ELF-1 (cell line): ENCODE measurements around the gene MRPL28.
"Not testable (repeated sequence)": the region's sequence is repeated elsewhere in the genome, so short reads cannot be mapped to it uniquely, and the experiment has no call there.

Experiments used
- DNase-seq: peaks from one replicate; pipeline ENCODE4 v3.0.0-alpha.2; 2016; ENCODE audit warnings: low read depth, low spot score

Gene MRPL28

DNA sequence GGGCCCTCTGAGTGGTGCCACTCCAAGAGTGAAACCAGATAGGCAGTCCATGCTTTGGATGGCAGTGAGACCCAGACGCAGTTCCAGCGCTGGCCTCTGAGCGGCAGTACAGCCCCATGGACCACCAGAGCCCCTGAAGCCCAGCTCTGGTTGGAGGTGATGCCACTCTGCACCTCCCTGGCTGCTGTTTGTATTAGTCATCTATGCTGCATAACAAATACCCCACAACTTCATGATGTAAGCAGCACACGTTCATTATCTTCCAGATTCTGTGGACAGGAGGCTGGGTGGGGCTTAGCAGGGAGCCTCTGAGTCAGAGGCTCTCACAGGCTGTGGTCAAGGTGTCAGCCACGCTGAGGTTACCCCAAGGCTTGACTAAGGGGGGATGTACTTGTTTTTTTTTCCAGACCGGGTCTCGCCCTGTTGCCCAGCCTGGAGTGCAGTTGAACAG, 21.6 kb upstream of the MRPL28 start:
- DNase-seq, result peak; percentile 93

DNA sequence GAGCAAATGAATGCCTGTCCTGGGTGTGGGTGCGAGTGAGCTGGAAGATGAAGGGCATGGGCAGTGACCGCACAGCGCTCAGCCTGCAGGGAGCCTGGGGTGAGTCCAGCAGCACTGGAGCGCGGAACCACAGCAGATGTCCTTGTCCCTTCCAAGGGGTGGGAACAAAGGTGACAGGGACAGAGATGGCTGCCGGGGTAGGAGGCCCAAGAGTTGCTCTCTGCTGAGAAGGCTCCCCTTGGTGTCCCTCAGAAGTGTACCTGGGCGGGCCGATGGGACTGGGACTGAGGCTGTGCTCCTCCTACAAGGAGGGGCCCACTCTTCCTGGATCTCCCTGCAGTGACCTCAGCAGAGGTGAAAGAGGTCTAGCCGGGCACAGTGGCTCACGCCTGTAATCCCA, 19.0 kb upstream of the MRPL28 start:
- no peak for DNase-seq

DNA sequence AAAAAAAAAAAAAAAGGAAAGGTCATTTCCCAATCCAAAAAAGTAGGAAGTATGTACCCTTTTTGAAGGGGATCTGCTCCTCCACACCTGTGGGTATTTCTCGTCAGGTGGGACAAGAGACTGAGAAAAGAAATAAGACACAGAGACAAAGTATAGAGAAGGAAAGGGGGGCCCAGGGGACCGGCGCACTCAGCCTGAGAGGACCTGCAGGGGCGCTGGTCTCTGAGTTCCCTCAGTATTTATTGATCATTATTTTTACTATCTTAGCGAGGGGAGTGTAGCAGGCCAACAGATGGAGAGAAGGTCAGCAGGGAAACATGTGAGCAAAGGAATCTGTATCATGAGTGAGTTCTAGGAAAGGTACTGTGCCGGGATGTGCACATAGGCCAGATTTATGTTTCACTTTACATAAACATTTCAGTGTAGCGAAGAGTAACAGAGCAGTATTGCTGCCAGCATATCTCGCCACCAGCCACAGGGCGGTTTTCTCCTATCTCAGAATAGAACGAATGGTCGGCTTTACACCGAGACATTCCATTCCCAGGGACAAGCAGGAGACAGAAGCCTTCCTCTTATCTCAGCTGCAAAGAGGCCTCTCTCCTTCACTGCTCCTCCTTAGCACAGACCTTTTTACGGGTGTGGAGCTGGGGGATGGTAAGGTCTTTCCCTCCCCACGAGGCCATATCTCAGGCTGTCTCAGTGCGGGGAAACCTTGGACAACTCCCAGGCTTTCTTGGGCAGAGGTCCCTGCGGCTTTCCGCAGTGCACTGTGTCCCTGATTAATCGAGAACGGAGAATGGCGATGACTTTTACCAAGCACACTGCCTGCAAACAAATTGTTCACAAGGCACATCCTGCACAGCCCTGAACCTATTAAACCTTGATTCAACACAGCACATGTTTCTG, 17.7 kb upstream of the MRPL28 start:
- DNase-seq, result peak; percentile 61

DNA sequence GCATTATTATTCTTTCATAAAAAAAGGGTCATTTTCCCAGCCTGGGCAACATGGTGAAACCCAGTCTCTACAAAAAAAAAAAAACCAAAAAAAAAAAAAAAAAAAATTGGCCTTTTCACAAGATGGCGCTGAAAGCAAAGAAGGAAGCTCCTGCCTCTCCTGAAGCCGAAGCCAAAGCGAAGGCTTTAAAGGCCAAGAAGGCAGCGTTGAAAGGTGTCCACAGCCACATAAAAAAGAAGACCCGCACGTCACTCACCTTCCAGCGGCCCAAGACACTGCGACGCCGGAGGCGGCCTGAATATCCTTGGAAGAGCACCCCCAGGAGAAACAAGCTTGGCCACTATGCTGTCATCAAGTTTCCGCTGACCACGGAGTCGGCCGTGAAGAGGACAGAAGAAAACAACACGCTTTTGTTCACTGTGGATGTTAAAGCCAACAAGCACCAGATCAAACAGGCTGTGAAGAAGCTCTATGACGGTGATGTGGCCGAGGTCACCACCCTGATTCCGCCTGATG, 16.4 kb upstream of the MRPL28 start:
- peak; percentile 67 for DNase-seq

DNA sequence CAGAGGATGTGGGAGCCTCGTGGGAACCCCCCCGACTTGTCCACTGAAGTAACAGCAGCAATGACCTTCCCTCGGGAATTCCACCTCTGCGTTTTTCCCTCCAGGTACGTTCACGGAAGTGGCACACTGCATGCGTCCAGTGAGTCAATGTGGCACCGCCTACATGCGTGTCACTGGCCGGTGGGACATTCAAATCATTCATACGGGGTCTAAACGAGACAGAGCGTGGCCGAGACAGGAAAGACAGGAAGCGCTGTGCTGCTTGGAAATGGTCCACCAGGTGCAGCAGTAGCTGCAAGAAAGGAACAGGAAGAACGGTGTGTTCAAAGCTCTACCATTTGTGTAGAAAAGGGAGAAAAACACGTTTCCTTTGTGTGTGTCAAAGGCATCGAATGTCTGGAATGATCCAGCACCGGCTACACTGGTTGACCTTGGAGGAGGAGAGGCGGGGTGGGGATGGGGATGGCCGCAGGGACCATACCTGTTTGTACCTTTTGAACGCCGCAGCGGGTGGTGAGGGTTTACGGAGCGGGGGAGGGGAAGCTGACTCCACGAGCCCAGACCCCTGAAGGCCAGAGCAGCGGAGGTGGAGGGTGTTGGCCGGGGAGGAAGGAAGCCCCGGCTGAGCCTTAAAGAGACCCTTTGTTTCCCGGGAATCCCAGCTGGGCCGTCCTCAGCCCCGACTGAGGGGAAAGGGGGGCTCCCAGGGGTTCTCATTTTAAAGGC, 13.2 kb upstream of the MRPL28 start:
- DNase-seq, result peak; percentile 86

DNA sequence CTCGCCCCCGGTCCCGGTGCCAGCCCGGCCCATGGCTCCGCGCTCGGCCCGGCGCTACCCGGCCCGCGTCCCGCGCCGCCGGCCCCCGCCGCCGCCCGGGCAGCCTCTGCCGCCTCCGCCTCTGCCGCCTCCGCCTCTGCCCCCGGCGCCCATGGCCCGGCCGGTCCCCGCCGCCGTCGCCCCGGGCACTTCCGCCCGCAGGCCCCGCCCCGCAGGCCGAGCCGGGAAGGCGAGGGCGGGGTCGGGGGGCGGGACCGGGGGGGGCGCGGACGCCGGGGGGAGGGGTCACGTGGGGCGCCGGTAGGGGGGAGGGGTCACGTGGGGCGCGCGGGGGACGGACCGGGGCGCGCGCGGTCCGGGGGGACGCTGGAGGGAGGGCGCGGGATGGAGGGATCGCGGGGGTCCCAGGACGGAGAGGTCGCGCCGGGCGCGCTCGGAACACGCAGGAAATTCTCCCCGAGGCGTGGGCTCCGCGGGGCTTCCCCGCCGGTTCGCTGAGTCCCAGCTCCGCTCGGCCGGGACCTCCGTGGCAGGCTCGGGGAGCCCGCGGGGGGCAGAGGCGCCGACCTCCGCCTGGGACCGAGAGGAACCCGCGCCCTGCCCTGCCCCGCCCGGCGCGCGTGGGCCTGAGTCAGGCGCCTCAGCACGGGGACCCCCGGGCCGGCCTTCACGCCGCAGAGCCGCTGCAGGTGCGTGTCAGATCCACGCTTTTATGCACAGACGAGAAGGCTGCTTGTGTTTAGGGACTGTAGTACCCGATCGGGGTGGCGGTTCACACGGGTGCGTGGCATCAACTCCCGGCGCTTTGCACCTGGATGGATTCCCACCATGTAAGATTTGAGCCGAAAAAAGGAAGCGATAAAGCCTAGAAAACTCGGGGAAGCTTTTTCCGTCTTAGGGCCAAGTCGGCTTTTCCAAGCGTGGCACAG, 11.7 kb upstream of the MRPL28 start, which contains the start of gene PGAP6:
Gene PGAP6 (minus strand): TSS at position 190 of the 929 bp plus-strand sequence. CDS start 157 bp downstream, at position 33.
- DNase-seq, result no peak

DNA sequence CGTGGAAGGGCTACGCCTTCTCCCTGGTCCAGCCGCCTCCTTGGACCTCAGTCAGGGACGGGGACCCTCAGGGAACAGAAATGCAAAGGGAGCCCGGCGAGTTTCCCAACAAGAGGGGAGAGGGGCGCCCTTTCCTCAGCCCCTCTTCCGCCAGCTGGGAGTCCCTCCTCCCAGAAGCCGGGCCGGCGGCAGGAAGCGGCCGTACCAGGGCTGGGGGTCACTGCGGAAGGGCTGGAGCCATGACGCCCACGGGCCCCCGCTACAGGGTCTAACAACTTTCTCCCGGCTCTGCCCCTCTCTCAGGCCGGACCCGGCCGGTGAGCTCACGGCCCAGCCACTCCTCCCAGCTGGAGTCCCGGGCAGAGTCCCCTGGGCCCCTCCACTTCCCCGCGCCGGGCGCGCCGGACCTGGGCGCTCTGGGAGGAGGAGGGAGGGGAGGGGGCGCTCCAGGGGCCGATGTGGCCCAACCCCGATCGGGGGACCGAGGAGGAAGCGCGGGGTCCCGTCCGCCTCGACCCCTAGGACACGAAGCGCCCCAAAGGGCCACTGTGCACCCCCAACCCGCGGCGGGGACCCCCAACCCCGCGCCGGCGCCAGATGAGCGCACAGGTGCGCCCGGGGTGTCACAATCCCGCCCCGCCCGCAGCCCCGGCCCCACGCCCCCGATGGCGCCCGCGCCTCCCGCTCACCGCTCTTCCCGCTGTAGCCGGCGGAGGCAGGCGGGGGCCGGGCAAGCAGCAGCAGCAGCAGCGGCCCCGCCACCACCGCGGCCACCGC, 10.9 kb upstream of the MRPL28 start:
- DNase-seq, result peak; percentile 43

DNA sequence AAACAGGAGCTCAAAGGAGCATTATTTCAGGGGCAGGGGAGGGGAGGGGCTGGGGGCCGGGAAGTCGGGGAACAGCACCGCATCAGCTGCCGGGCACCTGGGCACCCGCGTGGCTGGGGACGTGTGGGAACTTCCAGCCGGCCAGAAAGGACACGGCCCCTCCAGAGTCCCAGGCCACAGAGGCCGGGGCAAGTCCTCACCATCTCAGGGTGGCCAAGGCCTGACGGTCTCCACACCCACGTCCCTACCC, 10.3 kb upstream of the MRPL28 start:
- DNase-seq, result no peak

DNA sequence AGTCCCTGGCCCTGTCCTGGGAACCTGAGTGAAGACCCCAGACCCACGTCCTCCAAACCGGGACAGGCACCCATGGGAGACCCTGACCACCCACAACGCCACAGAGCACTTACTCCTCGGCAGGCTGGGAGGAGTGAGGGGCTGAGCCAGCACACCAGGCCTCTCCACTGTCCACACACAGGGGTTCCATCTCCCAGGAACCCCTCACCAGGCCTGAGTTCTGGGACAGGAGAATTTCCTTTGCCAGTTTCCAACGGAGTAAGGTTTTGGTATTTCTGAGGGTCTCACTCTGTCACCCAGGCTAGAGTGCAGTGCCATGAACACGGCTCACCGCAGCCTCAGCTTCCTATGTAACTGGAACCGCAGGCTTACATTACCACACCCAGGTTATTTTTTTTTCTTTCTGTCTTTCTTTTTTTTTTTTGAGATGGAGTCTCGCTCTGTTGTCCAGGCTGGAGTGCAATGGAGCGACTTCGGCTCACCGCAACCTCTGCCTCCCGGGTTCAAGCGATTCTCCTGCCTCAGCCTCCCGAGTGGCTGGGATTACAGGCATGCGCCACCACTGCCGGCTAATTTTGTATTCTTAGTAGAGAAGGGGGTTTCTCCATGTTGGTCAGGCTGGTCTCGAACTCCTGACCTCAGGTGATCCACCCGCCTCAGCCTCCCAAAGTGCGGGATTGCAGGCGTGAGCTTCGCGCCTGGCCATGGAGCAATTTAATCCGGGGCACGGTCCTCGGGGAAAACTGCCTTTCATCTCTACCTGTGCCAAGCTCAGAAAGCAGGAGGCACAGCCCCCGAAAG, 9.8 kb upstream of the MRPL28 start:
- no peak for DNase-seq

DNA sequence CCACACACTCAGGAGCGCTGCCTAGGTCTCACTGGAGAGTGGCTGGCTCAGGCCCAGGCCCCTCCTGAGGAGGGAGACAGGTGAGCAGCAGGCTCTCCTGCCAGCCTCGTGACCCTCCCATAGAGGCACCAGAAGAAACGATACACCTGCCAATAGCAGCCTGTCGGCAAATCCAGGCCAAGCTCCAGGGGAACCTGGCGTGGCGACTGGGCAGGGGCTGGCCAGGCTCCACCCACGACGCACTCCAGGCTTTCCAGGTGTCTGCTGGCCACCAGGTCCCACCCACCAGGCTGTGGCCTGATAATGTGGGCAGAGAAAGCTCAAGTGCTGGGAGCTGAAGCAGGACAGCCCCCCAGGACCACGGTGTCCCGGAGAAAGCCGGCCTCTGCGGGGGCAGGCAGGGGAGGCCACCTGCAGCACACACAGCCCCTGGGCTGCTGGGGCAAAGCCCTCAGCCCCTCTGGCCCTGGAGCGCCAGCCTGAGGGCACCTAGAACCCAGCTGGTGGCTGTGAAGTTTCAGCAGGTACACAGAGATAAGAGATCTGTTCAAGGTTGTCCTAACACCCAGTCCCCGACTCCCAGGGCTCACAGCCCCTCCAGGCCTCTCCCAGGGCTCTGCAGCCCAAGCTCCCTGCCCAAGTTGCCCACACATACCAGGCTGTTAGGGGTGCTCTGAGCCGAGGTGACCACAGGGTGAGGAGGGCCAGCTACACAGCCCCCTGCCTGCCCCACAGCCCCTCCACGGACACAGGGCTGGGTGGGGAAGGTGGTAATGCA, 9.0 kb upstream of the MRPL28 start:
- peak; percentile 83 for DNase-seq

DNA sequence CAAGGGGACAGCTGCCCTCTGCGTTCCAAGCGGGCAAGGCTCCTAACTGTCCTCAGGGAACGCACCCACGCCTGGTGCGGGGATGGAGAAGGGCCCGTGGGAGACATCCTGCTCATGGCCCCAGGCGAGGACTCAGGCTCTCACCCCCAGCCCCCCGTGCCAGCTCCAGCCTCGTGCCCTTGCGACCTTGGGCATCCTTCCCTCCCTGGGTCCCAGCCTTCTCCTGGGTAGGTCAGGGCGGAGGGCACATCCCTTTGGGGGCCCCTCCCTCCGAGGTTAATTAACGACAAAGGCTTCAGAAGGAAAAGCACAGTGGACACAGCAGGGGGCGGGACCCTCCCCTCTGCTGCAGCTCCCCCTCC, 8.5 kb upstream of the MRPL28 start:
- no peak for DNase-seq

DNA sequence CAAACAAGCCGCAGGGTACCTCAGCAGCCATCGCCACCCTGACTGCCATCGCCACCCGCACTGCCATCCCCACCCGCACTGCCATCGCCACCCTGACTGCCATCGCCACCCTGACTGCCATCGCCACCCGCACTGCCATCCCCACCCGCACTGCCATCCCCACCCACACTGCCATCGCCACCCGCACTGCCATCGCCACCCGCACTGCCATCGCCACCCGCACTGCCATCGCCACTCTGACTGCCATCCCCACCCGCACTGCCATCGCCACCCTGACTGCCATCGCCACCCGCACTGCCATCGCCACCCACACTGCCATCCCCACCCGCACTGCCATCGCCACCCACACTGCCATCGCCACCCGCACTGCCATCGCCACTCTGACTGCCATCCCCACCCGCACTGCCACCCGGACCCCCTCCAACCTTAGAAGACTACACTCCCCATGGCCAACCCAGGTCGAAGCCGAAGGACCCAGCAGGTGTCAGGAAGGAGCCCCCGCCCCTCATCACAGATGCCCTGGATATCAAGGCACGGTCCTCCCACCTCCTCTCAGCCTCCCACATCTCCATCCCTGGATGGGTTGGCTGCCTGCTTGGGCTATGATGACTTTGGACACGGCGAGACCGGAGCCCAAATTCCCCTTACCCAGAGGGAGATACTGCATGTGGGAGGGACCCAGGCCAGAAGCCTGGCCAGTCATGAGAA, 7.9 kb upstream of the MRPL28 start:
- DNase-seq, result not testable (repeated sequence)

DNA sequence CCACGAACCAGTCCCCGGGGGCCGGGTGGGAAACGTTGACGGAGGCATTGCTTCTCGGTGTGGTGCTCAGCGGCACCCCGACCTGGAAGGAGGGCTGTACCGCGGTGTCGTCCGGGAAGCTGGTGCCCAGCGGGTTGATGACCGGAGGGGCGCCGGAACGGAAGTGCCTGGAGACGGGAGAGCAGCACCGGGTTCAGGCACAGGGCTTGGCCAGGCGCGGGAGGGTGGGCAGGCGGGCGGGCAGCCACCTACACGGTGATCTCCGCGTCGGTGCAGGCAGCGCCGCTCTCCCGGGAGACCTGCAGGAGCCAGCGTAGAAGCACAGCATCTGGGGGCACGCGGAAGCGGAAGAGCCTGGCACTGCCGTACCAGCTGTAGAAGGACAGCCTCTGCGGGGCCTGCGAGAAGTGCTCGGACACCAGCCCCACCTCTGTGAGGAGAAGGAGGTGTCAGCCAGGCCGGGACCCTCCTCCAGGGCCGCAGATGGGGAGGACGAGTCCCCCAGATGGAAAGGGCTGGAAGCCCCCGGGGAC, 7.1 kb upstream of the MRPL28 start:
- DNase-seq, result no peak

DNA sequence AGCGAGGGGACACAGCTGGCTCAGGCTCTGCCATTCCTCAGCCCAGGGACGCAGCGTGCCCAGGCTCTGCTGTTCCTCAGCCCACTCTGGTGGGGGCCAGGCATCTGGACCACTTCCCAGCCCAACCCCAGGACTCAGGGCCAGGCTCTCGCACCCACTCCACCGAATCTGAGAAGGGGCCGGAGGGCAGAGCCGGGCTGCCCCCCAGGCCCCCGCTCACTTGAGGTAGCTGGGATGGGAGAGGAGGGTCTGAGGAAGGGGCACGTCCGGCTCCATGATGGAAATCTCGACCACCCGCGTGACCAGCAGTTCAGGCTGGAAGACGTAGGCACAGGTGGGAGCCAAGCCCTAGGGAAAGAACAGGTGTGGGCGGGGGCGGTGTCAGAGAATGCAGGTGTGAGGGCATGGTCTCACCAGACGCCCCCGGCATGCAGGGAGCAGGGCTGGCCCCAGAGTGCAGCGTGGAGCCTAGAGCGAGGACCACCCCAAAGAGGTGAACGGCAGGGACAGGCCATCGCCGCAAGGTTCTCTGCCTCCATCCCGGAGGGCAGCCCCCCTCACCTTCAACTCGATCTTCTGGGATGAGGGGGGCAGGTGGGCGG, 6.6 kb upstream of the MRPL28 start:
- DNase-seq, result no peak

DNA sequence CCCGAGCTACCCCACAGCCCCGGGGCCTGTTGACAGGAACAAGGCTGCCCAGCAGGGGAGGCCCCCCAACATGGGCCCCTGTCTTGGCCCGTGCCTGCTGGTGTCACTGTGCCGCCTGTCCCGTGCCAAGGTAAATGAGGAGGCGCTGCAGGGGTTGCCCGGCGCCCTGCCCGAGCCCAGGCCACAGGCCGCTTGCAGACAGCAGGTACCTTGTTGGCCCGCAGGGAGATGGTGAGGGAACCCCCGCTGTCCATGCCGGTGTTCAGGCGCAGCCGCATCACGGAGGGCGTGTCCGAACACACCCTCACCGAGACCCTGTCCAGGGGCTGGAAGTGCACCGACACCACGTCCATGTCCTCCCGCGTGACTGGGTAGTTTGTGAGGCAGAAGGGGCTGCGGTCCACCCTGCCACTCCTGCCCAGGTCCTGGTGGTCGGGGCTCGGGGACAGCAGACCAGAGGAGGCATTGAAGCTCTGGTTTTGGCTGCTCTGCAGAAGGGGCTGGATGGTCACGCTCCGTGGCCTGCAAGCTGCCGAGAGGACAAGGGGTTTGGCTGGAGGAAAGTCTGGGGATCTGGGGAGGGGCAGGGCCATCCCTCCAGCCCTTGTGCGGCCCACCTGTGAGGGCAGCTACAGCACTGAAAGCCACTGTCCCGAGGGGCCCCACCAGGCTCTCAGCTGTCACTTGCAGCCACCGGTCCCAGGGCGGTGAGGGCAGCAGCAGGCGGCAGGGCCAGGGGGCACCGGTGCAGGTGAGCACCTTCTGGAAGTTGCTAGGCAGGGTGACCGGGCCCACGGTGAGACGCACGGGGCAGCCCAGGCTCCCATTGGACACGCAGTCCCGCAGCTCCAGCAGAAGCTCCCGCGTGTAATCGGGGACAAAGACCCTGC, 5.8 kb upstream of the MRPL28 start:
- DNase-seq, result no peak

DNA sequence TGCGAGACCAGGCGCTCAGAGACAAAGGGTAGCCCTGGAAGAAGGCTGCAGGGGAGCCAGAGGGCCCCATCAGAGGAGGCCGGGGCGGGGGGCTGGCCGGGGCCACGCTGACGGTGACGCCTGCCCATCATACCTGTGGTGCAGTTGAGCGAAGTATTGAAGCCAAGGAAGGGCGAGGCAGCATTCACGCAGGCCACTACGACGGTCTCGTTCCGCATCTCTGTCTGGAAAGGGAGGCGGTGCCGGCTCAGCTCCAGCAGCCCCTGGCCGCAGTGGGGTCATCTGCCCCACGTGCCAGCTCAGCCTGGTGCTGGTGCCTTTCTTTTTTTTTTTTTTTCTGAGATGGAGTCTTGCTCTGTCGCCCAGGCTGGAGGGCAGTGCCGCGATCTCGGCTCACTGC, 4.9 kb upstream of the MRPL28 start:
- no peak for DNase-seq

DNA sequence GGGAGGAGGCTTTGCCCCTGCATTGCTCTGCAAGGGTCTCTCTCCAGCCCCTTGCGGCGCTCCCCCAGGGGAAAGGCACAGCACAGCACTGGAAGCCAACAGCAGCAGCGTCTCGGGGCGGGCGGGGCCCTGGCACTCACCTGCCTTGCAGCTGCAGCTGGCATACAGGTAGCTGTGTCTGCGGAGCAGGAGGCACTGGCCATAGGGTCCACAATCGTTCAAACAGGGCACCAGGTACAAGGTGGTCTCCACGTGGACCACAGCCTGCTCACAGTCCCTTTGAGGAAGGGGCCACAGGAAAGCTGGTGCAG, 4.2 kb upstream of the MRPL28 start:
- no peak for DNase-seq
